Measurements from ENCODE around the gene XXYLT1.

Gene XXYLT1

DNA sequence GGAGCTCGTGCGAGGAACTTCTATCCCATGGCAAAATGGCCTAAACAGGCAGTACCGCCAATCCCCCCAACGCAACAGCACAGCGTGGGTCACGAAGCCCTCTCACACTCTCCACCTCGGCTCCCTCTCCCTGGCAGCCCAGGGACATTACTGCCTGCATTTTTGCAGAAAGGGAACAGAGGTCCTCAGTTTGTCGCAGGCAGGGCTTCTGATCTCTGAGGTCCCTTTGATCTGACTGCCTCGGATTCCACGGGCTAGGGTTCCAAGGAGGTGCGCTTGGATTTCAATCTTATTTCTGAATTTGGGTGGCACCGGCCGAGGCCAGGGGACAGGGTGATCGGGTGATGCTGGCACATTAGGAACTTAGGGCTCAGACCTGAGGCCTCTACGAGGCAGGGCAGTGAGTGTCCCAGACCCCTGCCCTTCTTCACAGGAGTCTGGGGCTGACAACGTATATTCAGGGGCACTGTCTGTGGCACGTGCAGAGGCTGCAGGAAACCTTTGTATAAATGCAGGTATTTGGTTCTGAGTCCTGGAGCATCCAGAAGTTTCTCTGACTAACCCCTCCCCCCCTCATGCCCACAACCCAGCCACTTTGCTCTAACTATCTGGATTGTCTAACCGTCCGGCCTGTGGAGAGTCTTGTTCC is 197.9 kb downstream of the XXYLT1 start:
- TF ChIP-seq, protein P1, sequence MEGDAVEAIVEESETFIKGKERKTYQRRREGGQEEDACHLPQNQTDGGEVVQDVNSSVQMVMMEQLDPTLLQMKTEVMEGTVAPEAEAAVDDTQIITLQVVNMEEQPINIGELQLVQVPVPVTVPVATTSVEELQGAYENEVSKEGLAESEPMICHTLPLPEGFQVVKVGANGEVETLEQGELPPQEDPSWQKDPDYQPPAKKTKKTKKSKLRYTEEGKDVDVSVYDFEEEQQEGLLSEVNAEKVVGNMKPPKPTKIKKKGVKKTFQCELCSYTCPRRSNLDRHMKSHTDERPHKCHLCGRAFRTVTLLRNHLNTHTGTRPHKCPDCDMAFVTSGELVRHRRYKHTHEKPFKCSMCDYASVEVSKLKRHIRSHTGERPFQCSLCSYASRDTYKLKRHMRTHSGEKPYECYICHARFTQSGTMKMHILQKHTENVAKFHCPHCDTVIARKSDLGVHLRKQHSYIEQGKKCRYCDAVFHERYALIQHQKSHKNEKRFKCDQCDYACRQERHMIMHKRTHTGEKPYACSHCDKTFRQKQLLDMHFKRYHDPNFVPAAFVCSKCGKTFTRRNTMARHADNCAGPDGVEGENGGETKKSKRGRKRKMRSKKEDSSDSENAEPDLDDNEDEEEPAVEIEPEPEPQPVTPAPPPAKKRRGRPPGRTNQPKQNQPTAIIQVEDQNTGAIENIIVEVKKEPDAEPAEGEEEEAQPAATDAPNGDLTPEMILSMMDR (conservative IDR thresholded peaks at IDR 0.05; ENCODE audit: control insufficient read depth, insufficient read depth, low read depth, low read length) = no peak
- DNase-seq (ENCODE audit: low read depth) = no peak
- H3K4me3 ChIP-seq (ENCODE audit: control insufficient read depth, low read depth, low read length) = no peak overlapping the region

DNA sequence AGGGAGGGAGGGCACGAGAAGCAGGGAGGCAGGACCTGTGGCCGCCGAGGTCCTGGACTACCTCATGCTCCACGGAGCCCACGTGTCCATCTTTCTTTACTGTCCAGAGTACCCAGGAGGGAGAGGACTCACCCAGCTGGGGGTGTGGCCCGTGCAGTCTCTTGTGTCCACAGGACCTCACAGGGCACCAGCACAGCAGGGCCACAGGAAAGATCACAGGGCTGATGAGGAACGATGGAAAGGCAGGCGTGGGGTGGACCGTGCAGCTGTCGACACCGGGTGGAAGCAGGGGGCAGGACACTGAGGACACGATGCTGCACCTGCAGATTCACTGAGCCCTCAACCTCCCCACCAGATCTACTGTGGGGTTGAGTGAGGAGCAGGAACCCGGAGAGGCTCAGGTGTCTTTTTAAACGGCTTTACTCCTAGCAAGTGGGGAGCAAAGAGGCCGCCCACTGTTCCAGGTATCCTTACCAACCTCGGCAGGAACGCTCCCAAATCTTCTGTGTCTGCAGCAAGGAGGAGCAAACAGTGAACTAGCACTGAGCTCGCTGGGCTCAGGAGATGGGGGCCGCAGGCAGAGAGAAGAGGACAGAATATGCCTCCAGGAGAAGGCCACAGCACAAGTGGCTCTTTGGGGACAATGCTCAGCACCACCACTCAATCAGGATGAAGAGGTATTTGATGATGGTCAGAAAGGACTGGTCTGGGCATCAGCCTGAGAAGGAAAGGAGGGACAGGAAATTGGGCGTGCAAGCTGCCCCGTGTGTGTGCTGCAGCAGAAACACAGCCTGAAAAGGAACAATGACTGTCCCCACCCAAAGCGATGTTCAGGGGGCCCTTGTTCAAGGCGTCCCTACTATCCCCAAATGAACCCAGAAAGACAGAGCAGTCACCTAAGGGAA is 198.8 kb downstream of the XXYLT1 start:
- TF ChIP-seq, protein P1 (conservative IDR thresholded peaks at IDR 0.05; ENCODE audit: control insufficient read depth, insufficient read depth, low read depth, low read length) = no peak
- DNase-seq (ENCODE audit: low read depth) = no peak
- H3K4me3 ChIP-seq (ENCODE audit: control insufficient read depth, low read depth, low read length) = no peak overlapping the region

DNA sequence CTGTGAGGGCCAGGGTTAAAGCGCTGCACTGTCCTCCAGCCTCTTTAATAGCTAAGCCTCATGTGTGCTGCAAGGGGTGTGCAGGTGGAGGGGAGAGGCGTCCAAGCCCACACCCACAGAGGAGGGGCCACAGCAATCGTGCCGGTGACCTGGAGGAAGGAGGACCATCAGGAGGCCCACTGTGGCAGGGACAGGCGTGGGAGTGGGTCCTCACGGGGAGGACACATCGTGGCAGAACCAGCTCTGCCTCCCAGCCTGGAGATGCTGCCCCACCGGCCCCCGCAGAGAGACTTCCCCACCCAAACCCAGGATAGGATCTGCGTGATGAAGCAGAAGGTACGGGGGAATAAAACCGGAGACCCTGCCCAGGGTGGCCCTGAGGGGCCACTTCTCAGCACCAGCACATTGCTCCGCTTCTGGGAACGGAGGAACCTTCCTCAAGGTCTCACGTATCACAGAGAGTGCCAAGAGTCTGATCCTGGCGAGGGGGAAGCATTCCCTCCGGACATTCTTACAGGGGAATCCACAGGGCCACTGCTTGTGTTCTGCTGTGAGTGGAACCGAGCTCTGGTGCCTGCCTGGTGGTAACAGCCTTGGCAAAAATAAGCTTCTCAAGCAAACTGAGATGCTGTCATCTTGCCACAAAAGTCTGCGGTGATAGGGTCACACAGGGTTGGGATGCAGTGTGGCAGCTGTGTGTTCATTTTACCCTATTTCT is 199.8 kb downstream of the XXYLT1 start:
- TF ChIP-seq, protein P1 (conservative IDR thresholded peaks at IDR 0.05; ENCODE audit: control insufficient read depth, insufficient read depth, low read depth, low read length) = no peak
- DNase-seq (ENCODE audit: low read depth) = no peak
- H3K4me3 ChIP-seq (ENCODE audit: control insufficient read depth, low read depth, low read length) = no peak overlapping the region

DNA sequence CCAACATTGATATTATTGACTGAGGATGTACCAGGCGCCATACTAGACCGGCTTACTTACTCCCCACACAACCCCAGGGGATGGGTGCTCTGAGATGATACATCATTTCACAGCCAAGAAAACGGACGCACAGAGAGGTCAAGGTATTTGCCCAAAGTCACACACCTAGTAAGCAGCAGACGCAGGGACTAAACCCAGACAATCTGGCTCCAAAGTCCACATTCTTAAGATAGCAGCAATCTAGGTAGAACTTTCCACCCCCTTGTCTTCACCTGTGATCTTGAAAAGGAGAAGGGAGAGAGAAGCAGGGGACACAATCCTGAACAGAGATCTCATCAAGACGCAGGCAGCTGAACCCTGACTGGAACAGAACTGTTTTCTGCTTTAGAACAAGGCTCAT is 200.6 kb downstream of the XXYLT1 start:
- TF ChIP-seq, protein P1 (conservative IDR thresholded peaks at IDR 0.05; ENCODE audit: control insufficient read depth, insufficient read depth, low read depth, low read length) = no peak
- DNase-seq (ENCODE audit: low read depth) = no peak

DNA sequence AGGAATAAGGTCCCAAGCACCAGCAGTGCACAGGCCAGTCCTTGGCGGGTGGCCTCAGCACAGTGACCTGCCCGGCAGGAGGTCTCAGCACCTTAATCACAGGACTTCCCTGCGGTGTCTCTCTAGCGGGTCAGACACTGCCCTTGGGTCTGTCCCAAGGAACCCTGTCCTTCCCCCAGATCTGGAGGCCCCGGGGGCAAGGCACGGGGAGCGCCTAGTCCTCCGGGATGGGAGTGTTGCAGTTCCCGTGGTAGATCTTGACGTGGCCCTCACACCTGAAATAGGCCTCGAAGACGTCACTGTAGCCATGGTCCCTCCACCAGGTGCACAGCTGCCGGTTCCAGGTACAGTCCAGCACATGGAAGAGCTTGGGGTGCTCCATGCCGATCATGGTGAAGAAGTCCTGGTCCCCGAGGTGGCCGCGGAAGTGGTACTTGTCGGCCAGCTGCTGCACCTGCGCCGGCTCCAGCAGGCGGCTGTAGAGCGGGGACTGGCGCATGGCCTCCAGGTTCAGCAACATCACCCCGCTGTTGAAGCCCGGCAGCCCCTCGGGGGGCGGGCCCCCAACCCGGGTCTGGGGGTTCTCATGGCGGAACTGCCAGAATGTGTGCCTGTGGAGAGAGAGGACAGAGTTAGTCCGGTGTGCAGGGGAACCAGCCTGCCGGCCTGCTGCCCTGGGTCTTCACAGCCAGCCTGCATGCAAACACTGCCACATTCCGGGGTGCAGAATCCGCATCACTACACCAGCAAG is 201.3 kb downstream of the XXYLT1 start:
- TF ChIP-seq, protein P1 (conservative IDR thresholded peaks at IDR 0.05; ENCODE audit: control insufficient read depth, insufficient read depth, low read depth, low read length) = no peak
- H3K4me3 ChIP-seq (ENCODE audit: control insufficient read depth, low read depth, low read length) = no peak overlapping the region
- no peak for DNase-seq (ENCODE audit: low read depth)

More for the DNA sequence above, 200.6 kb downstream of the XXYLT1 start:
- no peak overlapping the region for H3K4me3 ChIP-seq (ENCODE audit: control insufficient read depth, low read depth, low read length)

All from fibroblast of mammary gland (primary cell).